Measurements from ENCODE around the gene DTNBP1. TPM values are rescaled to one million over a fixed set of nuclear protein-coding genes. Genes with fewer than 3 reads are reported as not detected.

The DTNBP1 gene
- total RNA-seq = 2.6 and 2.7 TPM in 2 replicates

DNA sequence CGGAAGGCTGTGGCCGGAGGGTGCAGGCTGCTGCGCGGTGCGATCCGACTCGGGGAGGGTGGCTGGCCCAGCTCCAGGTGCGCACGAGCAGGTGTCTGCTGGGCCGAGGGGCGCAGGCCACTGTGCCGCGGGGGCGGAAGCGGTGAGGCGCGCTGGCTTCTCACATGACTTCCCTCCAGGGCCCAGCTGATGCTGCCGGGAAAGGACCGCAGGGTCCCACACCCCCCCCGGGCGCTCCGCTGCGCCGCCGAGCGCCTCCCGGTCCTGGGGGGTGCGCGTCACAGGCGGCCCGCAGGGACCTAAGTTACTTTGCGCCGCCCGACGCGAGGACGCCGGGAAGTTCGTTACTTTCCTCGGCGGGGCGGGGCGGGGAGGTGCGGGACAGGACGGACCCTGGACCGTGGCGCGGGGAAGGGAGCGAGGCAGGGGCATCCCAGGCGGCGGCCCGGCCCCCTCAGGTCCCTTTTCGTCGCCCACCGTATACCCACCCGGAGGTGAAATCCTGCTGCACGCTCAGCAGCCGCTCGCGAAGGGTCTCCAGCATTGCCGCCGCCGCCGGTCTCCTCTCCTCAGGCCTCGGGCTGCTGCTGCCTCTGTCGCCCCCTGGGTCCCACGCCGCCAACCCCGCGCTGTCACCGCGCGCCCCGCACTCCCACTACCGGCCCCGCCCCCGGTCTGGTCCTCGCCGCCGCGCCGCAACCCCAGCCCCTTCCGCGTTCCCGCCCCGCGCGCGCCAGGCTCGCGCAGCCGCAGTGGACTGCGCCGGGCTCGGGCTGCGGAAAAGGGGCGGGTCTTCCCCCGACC, at the start of gene DTNBP1:
DTNBP1 (minus strand) TSS at position 703 of the 804 bp plus-strand sequence; CDS start at position 544, 159 bp downstream.

